Thyroid gland (tissue), 4 donors: ENCODE measurements around the gene MAGIX.

Experiments used
- POLR2A ChIP-seq, 2 donors: fragments of 450-650 bp; IDR thresholded peaks; one replicate each; pipeline ENCODE4 v1.6.1; 2017; ENCODE audit warnings: antibody characterized with exemption in 2 of 2, mild to moderate bottlenecking in 2 of 2, moderate library complexity in 1 of 2
- TF ChIP-seq, protein P1 (sequence below), 6 experiments: fragments of 200-600 bp in 3 of 6; fragments of 450-650 bp in 3 of 6; sonication (generic) in 3 of 6; IDR thresholded peaks; one replicate each; pipeline ENCODE4 v1.5.1; 2016 to 2019; ENCODE audit warnings: antibody characterized with exemption in 6 of 6, mild to moderate bottlenecking in 2 of 6, inconsistent platforms in 1 of 6, moderate library complexity in 1 of 6

DNA sequence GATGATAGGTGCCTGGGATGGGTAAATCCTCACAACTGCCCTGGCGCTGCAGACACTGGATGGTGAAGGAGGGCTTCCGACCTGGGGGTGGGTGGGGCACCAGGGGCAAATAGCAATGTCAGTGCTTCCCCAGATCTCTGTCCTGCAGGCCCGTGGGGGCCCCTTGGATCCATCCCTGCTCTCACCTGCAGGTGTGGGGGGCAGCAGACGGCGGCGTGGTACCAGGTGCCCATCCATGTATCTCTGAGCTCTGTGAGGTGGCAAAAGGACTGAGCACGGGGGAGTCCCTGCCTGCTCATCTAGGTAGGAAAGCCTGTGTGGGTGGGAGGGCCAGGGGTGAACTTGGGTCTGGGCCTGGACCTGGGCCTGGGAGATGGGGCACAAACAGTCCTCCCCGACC is 44.0 kb downstream of the MAGIX start:
- TF ChIP-seq POLR2A (IDR thresholded peaks at IDR 0.05), result no peak
- TF ChIP-seq, protein P1, sequence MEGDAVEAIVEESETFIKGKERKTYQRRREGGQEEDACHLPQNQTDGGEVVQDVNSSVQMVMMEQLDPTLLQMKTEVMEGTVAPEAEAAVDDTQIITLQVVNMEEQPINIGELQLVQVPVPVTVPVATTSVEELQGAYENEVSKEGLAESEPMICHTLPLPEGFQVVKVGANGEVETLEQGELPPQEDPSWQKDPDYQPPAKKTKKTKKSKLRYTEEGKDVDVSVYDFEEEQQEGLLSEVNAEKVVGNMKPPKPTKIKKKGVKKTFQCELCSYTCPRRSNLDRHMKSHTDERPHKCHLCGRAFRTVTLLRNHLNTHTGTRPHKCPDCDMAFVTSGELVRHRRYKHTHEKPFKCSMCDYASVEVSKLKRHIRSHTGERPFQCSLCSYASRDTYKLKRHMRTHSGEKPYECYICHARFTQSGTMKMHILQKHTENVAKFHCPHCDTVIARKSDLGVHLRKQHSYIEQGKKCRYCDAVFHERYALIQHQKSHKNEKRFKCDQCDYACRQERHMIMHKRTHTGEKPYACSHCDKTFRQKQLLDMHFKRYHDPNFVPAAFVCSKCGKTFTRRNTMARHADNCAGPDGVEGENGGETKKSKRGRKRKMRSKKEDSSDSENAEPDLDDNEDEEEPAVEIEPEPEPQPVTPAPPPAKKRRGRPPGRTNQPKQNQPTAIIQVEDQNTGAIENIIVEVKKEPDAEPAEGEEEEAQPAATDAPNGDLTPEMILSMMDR (IDR thresholded peaks at IDR 0.05), result no peak
